GM12891 (cell line): ENCODE measurements around the gene NEXN.

Experiments used
- POLR2A ChIP-seq: IDR thresholded peaks from 2 replicates; pipeline ENCODE4 v1.6.1; 2011; ENCODE audit warnings: low read depth, low read length, control low read depth
- POLR2AphosphoS5 ChIP-seq: IDR thresholded peaks from 2 replicates; pipeline ENCODE4 v1.6.1; 2011; ENCODE audit warnings: low read depth, low read length, control low read depth
- SPI1 ChIP-seq: IDR thresholded peaks from 2 replicates; pipeline ENCODE4 v1.6.1; 2011; ENCODE audit warnings: low read depth, low read length, control low read depth
- TAF1 ChIP-seq: IDR thresholded peaks from 2 replicates; pipeline ENCODE4 v1.6.1; 2011; ENCODE audit warnings: low read depth, low read length, control low read depth

DNA sequence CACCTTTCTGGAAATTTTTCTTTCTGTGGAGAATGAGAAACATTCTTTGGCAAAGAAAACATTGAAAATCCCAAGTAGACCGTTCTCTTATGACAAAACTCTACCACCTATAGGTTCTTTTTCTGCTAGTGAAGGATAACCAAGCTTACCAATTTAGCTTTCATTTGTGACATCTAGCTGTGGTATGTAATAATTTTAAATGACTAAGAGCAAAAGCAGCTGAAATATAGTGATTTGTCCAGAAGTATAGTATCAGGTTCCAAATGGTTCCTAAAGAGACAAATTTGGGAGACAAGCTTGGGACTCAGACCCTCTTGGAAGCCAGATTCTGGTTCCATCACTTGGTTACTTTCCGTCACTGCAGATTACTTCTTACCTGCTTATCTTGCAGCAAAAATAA lies 66.1 kb downstream of the NEXN start:
- no peak for TF ChIP-seq TAF1
- no peak for TF ChIP-seq POLR2AphosphoS5
- TF ChIP-seq POLR2A = no peak
- TF ChIP-seq SPI1 = no peak
